DMS53 treated with DMSO at 0.1 percent for 48 hours (cell line): ENCODE data around the gene MAT2A.
"Not testable (repeated sequence)": the region's sequence is repeated elsewhere in the genome, so short reads cannot be mapped to it uniquely, and the experiment has no call there.

ENCODE experiments used
- DNase-seq: peaks from one replicate; lab custom pipeline; 2025; ENCODE audit not compliant: unreplicated experiment; lab: John Stamatoyannopoulos, UW

The MAT2A gene

DNA sequence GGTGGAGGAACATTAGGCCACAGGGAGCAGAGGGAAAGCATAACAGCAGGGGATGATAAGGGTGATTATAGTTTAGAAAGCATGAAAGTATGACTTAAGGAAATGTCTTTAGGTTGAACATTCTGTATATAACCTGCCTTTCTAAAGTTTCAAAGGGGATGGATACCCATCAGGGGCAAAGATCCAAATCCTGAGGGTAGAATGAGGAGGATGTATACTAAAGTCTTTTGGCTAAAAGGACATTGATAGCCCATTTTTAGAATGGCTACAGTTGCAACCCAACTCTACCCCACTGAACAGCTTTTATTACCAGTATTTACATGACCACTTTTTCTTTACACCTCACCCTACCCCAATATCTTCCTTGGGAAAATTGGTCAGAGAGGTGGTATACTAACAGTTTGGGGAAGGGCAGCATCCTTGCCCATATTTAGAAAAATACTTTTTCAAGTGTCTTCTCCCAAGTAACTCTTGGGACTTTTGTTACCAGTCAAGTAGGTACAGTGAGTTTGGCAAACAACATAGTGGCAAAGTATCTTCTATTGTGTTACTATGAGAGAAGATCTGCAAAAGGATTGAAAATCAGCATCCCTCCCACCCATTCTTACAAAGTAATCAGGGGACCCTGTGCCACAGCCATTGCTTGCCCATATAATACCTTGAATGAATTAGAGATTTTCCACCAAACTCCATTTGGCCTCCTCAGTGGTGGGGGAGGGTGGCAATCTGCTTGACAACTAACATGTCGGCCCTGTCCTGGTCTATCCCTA, 8.3 kb downstream of the MAT2A start:
- DNase-seq = no peak

DNA sequence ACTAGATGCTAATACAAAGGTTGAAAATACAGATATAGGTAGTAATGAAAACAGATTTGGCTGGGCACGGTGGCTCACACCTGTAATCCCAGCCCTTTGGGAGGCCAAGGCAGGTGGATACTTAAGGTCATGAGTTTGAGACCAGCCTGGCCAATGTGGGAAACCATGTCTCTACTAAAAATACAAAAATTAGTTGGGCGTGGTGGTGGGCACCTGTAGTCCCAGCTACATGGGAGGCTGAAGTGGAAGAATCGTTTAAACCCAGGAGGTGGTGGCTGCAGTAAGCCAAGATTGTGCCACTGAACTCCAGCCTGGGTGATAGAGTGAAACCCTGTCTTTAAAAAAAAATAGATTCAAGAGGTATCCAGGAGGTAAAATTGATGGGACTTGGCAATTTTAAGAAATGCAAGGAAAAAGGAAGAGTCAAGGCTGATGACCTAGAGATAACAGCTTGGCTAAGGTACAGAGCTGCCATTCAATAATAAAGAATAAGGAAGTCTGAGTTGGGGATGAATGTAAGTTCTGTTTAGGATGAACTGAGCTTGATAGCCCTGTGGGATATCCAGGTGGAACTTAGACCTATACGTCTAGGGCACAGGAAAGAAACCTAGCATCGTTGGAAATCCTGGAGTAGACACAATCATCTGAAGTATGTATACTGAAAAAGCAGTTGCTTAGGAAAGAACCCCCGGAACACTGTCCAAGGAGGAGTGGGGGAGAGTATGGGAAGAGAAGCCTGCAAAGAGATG, 9.1 kb downstream of the MAT2A start:
- no peak for DNase-seq

DNA sequence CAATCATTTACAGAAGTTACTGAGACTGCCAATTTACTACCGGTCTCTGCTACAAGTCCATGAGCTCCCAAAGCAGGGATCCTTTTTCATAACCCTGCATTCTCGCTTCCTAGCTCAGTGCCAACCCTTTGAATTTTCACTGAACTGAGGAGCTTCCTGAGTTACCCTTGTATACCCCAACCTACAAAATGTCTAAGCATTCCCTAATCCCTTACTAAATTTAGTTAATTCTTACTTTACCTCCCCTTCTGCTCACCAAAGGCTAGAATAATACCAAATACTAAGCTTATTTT, 9.6 kb downstream of the MAT2A start:
- no peak for DNase-seq

DNA sequence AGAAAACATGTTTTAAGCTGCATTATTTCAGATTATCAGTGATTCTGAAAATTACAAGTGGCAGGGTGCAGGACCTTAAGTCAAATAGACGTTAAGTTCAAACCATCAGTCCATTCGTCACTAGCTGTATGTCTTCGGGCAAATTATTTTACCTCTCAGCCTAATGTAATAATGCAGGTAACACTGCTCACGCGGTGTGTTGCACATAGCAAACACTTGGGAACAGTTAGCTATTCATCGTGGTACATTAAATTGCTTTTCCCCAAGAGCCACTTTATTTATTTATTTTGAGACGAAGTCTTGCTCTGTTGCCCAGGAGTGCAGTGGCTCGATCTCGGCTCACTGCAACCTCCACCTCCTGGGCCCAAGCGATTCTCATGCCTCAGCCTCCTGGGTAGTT, 10.1 kb downstream of the MAT2A start:
- DNase-seq = no peak

DNA sequence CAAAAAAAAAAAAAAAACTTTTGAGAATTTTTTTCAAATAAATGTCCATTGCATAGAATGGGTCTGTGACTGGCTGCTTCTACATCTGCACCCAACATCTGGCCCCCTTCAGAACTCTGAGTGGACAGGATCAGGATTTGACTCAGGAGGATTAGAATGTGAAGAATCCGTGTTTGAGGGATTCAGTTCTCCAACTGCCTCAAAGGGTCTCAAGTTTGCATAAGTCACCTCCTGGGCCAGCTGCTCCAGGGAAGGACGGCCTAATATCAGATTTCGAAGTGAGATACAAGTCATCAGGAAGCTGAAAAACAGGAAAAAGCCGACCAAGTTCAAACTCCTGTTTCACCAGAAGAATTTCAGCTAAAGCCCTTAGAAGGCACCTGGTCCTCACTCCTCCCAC, 10.9 kb downstream of the MAT2A start:
- DNase-seq = no peak

DNA sequence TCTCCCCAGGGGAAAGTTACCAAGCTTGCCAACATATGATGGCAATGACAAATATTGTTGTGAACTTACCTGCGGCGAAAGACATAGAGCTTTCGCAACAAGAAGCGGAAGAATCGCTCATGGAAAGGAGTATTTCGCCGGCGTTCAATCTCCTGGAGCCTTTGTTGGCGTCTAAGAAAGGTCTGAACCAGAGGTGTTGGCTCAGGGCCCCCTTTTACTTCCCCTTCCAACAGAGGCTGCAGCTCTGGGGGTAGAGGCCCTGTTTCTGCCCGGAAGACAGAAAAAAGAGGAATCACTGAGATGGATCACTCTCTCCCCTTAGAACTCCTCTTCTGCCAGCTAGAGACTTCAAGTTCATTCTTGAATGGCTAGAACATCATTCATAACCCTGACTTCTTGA, 11.5 kb downstream of the MAT2A start:
- DNase-seq = no peak

DNA sequence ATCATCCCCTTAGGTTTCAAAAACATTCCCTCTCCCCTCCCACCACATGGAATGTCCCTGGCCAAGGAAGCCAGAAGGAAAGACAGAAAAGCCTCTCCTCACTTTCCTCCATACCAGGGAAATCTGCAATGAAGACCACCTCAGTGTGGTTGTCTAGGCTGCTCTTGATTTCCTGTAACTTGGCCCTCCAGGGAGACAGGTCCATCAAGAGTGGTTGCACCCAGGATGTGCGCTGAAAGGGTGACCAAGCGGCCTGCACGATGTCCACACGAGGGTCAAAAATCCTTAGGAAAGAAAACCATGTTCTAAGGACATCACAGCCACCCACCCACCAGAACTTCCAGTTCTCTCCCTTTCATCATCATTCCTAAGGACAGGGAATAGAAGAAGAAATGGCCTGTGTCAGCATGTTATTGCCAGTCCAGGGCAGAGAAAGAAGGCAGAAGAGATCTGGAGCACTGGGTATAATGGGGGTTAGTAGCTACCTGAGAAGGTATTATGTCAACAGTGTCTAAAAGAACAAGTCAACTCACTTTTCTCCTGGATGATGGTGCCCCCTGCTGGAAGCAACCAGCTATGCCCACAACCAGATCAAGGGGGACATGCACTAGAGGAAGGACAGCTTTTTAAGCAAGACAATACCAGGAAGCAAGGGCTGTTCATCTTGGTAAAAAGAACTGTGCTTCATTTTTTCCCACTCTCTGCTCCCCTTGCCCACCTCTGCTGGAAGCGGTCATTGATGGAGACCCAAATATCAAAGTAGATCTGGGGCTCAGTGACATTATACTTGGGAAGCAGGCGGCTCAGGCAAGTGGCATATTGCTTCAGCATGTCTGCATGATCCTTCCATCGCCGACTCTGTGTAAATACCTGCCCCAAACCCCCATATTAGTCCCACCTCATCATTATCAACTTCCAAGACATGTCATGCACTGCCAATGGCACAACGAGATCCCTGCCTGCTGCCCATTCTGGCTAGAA, 13.0 kb downstream of the MAT2A start:
- DNase-seq = peak; percentile 91

DNA sequence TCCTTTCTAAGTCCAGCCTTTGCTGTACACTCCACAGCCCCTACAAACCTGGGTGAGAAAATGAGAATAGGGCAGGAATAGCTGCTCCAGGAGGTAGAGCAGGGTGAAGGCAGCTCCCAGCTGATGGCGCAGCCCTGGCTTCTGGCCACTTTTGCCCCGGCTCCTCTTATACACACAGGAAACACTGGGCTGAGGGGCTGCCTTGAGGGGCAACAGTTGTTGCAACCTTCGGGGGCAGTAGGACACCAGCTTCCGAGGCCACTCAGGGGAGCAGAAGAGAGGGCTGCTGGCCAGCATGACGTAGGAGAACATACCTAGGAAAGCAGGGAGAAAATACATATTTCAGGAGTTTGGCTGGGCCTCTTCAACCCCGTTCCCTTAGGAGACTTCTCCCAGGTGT, 14.2 kb downstream of the MAT2A start:
- no peak for DNase-seq

DNA sequence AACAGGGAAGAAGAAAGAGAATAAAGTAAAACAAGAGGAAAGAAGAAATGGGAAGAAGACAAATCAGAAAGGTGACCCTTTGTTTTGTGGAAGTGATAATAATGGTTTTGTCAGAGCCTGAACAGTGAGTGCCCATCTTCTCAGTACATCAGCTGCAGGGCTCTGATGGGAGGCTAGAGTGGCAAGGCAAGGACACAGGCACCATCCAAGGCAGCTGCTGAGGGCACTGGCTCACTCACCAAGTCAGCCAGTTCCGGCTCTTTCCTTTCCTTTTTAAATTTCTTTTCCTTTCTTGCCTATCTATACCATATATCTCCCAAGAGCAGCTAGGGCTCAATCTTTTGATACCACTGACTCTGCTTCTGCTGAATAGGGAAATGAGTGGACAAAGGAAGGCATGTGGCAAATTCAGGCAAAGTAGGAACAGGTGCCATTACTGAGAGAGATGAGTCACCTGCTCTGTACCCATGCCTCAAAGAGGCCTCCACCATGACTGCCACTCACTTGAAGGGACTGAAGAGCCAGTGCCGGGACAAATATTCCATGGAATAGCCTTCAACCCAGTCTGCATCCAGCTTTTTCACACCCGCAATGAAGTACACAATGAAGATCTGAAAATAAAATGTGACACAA, 16.1 kb downstream of the MAT2A start:
- peak; percentile 83 for DNase-seq

DNA sequence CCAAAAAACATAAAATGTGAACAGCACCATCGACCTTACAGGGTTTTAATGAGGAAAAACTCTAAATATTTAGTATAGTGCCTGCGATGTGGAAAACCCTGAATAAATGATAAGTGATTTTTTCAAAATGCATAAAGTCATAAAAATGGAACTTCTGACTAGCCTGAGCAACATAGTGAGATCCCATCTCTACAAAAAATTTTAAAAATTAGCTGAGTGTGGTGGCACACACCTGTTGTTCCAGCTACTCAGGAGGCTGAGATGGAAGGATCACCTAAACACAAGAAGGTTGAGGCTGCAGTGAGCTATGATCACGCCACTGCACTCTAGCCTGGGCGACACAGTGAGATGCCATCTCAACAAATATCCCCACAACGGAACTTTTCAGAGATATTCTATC, 18.2 kb downstream of the MAT2A start:
- no peak for DNase-seq

DNA sequence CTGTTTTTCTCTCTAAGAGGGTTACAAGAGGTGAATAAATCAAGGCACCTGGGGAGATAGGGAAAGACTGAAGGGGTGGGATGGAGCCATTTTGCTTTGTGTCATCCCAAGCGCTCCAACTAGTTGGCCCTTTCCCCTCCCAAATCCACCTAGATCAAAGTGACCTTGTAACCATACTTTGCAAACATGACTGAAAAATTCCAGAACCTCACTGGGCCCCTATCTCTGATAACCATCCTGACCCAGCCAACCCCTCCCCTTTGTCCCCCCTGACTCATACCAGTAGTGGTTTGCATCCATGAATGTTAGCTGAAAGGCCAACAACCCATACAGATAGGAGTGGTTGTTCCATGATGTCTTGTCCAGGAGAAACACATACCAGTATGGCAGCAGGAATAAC, 19.2 kb downstream of the MAT2A start:
- no peak for DNase-seq

DNA sequence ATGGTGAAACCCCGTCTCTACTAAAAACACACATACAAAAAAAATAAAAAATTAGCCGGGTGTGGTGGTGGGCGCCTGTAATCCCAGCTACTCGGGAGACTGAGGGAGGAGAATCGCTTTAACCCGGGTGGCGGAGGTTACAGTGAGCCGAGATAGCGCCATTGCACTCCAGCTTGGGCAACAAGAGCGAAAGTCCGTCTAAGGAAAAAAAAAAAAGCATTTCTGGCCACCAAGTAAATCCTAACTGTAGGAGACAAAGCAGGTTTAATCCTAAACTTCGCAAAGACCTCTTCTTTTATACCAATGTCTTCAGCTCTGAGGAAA, 21.4 kb downstream of the MAT2A start:
- DNase-seq = not testable (repeated sequence)

DNA sequence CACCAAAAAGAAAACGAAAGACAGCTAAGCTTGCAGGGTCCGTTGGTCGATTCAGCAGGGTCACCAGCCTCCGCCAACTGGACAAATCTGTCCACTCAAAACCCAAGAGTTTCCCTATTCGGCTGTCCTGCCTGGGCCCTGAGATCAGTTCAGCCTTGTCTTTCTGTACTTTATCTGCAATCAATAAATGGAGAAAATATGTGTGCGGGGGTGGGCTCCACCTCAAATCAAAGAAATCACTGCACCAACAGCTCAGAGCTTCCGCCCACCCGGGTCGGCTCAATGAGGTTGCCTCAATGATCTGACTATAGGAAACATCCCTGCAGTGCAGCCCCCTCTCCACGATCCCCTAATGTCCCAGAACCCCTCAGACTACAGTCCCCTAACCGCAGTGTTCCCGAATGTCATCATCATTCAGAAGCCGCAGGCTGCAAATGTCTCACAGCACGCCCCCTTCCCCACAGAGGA, 21.9 kb downstream of the MAT2A start:
- no peak for DNase-seq

DNA sequence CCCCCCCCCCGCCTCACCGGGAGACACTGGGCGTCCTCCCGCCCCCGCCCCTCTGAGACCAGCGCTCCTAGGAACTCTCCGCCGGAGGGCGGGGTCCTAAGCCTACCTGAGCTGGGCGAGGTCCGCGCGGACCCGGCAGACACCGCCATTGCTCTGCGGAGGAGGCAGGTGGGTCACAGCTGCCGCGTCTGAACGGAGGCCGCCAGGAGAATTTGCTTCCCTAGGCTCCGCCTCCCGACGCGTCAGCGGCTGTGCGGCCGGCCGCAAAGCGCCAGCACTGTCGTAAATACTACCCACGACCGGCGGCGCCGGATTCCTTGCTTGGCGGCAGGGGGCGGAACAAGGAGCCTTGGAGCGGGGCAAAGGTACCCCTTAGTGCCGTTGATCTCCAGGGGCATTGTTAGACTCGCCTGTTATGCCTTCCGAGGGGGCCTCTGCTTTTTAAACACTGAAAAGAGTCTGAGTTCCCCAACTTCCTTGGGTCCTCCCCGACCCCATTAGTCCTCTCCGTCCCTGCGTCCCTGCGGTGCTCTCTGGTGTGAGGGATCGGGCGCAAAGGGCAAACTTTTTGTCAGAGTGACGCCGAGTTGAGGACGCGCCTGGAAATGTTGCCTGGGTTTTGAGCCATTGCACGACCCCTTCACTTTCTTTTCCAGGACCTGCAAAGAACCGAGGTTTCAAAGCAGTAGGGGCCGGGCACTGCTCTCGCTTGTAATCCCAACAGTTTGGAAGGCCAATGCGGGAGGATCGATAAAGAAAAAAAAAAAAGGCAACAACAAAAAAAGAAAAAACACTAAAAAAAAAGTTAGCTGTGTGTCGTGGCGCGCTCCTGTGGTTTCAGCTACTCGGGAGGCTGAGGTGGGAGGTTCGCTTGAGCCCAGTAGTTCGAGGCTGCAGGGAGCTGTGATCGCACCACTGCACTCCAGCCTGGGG, 22.6 kb downstream of the MAT2A start, which contains the start of gene GGCX:
GGCX (minus strand) TSS at position 214 of the 933 bp plus-strand sequence; CDS start at position 149, 65 bp downstream.
- peak; percentile 98 for DNase-seq

DNA sequence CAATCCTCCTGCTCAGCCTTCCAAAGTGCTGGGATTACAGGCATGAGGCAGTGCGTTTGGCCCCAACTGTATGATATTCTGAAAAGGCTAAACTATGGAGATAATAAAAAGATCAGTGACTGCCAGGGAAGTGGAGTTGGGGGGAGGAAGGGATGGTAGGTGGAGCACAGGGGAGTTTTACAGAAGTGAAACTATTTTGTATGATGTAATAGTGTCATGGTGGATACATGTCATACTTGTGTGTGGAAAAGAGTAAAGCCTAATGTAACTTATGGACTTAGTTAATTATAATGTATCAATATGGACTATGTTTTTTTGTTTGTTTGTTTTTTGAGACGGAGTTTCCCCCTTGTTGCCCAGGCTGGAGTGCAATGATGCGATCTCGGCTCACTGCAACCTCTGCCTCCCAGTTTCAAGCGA, 25.2 kb downstream of the MAT2A start:
- no peak for DNase-seq

DNA sequence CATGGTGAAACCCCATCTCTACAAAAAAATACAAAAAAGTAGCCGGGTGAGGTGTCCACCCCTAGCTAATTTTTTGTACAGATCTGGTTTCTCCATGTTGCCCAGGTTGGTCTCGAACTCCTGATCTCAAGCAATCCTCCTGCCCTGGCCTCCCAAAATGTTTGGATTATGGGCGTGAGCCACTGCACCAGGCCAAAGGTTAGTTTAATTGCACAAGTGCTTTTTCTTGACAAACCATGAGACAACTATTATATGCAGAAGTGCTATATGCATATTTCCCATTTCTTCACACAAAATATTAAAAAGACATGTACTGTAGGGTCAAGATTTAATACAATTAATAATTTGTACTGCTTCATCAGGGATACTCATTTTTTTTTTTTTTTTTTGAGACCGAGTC, 27.3 kb downstream of the MAT2A start:
- no peak for DNase-seq

DNA sequence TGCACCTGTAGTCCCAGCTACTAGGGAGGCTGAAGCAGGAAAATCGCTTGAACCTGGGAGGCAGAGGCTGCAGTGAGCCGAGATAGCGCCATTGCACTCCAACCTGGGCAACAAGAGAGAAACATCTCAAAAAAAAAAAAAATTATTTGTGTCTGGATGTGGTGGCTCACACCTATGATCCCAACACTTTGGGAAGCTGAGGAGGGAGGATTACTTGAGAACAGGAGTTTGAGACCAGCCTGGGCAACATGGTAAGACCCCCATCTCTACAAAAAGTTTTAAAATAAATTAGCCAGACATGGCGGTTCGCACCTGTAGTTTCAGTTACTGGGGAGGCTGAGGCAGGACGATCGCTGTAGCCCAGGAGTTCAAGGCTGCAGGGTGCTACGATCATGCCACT, 36.8 kb downstream of the MAT2A start:
- no peak for DNase-seq

DNA sequence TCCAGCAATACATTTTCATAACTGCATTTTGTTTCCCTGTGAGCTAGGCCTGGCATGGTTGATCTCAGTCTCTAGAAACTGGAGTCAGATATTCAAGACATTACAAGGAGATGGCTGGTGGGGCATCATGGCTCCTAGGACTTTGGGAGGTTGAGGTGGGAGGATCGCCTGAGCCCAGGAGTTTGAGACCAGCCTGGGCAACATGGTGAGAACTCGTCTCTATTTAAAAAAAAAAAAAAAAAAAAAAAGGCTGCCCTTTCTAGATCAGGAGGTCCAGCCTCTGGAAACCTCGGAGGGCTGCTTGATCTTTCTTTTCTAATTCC, 38.1 kb downstream of the MAT2A start:
- DNase-seq = no peak

DNA sequence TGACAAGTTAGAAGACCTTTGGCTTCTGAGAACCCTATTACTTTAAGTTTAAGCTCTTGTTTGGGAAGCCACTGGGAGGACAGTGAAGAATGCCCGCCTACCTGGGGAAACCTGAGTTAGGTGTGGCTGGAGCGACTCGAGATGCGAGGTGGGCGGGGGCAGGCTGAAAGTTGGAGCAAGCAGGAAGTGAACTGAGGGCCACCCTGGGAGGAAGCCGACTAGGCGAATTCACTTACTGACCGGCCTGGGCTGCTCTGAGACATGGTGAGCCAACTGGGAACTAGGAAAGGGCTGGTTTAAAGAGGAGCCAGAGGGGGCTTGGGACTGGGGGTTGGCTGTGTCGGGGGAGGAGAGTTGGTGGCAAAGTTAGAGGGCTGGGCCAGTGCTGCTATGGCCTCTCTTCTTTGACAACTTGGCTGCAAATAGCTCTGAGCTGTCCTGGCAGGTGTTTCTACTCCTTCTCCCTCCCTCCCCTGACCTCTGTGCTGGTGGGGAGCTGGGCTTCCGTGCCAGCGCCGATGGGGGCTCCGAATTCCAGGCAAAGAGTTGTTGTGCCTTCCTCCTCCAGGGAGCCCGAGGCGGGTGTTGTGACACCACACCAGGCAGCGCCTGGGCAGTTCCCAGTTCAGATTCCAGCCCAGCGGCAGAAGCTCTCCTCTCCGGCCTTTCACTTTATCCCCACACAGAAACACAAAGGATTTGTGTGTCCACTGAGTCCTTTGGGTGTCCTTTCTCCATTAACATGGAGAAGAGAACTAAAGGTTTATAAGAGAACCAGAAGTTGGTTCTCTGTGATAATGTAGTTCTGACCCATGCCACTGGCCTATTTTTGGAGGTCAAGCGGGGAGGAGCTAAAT, 38.6 kb downstream of the MAT2A start, which contains the start of gene VAMP8:
VAMP8 (plus strand) TSS at position 201 of the 857 bp plus-strand sequence; CDS start at position 262, 61 bp downstream.
- DNase-seq = peak; percentile 86
